Colon (tissue), 2 donors: Measurements from ENCODE around the gene TFF2.

Experiments used
- FAIRE-seq: peaks from 2 replicates; lab custom pipeline; 2012; peaks lifted over from hg19 to GRCh38; lab: Jason Lieb, UNC
- donor health status: control.
- donor health status: control.

The TFF2 gene

GRCh38 chr21:42346866-42347600 is 3.8 kb downstream of the TFF2 start:
- no peak for FAIRE-seq

GRCh38 chr21:42346441-42346840 is 4.4 kb downstream of the TFF2 start:
- FAIRE-seq, result no peak

- FAIRE-seq, result no peak
Observed at GRCh38 chr21:42344631-42345030, 6.2 kb downstream of the TFF2 start.

GRCh38 chr21:42343963-42344510 is 6.8 kb downstream of the TFF2 start:
- FAIRE-seq, result no peak

- no peak for FAIRE-seq
Observed at GRCh38 chr21:42343556-42343955, 7.2 kb downstream of the TFF2 start.

GRCh38 chr21:42343101-42343500 is 7.7 kb downstream of the TFF2 start:
- no peak for FAIRE-seq

- FAIRE-seq, result no peak
Observed at GRCh38 chr21:42341776-42342542, 8.8 kb downstream of the TFF2 start.

- FAIRE-seq, result no peak
Observed at GRCh38 chr21:42340187-42341050, 10.4 kb downstream of the TFF2 start.

- no peak for FAIRE-seq
Observed at GRCh38 chr21:42338729-42339715, 11.8 kb downstream of the TFF2 start.

- no peak for FAIRE-seq
Observed at GRCh38 chr21:42337830-42338728, 12.7 kb downstream of the TFF2 start.

- no peak for FAIRE-seq
Observed at GRCh38 chr21:42337276-42337675, 13.5 kb downstream of the TFF2 start.

GRCh38 chr21:42336054-42336453 is 14.7 kb downstream of the TFF2 start:
- FAIRE-seq, result no peak

- FAIRE-seq, result no peak
Observed at GRCh38 chr21:42332557-42333317, 18.1 kb downstream of the TFF2 start.

- no peak for FAIRE-seq
Observed at GRCh38 chr21:42331660-42332059, 19.1 kb downstream of the TFF2 start.

GRCh38 chr21:42330380-42331371 is 20.1 kb downstream of the TFF2 start:
- no peak for FAIRE-seq

- FAIRE-seq, result no peak
Observed at GRCh38 chr21:42324896-42325295, 25.9 kb downstream of the TFF2 start.

GRCh38 chr21:42321845-42322244 is 28.9 kb downstream of the TFF2 start:
- FAIRE-seq, result no peak

- no peak for FAIRE-seq
Observed at GRCh38 chr21:42321231-42321630, 29.6 kb downstream of the TFF2 start.
